ENCODE measurements around the gene CHSY3. TPM values are rescaled to one million over a fixed set of nuclear protein-coding genes. Genes with fewer than 3 reads are reported as not detected.

Gene CHSY3
- polyA plus RNA-seq, 3 donors, result 4.6 to 5.4 (median 5.3) TPM

DNA sequence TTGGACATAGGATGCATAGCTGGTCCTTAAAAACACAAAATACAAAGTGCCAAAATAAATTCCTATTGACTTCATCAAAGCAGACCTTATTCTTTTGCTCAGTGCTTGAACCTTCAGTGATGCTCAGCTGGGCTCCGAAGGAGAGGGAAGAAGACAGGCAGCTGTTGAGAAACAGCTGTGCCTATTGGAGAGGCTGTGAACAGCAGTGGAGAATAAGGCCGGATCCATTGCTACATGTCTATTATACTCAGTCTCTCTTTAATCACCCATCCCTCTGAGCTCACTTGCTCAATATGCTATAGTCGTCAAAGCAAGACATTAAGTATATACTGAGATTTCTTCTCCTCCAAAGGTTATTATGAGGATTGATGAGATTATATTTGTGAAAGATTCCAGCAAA, 174.4 kb downstream of the CHSY3 start:
- DNase-seq (ENCODE audit: low read depth in 3 of 3, low spot score in 2 of 3), result no peak

GRCh38 chr5:130090569-130091270, 186.5 kb downstream of the CHSY3 start:
- no peak for DNase-seq (ENCODE audit: low read depth in 3 of 3, low spot score in 2 of 3)

DNA sequence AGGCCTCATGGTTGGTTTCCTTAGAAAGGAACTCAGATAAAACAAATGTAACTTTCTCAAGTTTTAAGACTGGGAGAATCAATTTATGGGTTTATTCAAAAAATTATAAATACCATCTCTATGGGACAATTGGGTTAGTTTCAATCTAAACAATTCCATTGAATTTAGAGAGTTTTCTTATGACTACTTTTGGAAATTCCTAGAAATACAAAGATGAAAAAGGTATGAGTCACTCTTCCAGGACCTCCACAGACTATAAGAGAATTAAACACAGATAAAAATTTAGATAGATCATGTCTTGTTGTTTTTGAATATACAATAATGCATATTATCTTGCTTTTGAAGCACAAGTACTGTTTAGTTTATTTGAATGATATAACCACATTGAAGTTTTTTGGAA, 188.7 kb downstream of the CHSY3 start:
- DNase-seq (ENCODE audit: low read depth in 3 of 3, low spot score in 2 of 3), result no peak

GRCh38 chr5:130096483-130096882, 192.2 kb downstream of the CHSY3 start:
- DNase-seq (ENCODE audit: low read depth in 3 of 3, low spot score in 2 of 3), result no peak

- DNase-seq (ENCODE audit: low read depth in 3 of 3, low spot score in 2 of 3), result no peak
Observed at GRCh38 chr5:130099008-130099407, 194.7 kb downstream of the CHSY3 start.

GRCh38 chr5:130102375-130102774, 198.1 kb downstream of the CHSY3 start:
- DNase-seq (ENCODE audit: low read depth in 3 of 3, low spot score in 2 of 3), result no peak

GRCh38 chr5:130102960-130103359, 198.7 kb downstream of the CHSY3 start:
- DNase-seq (ENCODE audit: low read depth in 3 of 3, low spot score in 2 of 3), result no peak

GRCh38 chr5:130104895-130105688, 200.8 kb downstream of the CHSY3 start:
- no peak for DNase-seq (ENCODE audit: low read depth in 3 of 3, low spot score in 2 of 3)

DNA sequence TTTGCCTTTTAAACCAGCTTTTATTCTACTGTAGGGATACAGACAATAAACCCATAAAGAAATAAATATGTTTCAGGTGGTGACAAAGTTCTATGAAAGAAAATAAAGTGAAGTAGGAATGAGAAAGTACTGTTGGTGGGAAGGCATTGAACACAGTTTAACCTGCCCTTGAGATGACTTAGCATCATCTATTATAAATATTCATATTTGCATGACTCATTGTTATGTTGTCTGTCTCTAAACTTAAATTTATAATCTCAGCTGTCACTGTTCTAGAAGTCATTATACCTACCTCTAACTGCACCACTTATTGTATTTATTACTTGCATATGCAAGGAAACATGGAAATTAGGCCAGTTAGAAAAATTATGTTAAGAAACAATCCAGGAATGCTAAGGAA, 202.2 kb downstream of the CHSY3 start:
- DNase-seq (ENCODE audit: low read depth in 3 of 3, low spot score in 2 of 3), result no peak

- DNase-seq (ENCODE audit: low read depth in 3 of 3, low spot score in 2 of 3), result no peak
Observed at GRCh38 chr5:130109152-130109551, 204.9 kb downstream of the CHSY3 start.

DNA sequence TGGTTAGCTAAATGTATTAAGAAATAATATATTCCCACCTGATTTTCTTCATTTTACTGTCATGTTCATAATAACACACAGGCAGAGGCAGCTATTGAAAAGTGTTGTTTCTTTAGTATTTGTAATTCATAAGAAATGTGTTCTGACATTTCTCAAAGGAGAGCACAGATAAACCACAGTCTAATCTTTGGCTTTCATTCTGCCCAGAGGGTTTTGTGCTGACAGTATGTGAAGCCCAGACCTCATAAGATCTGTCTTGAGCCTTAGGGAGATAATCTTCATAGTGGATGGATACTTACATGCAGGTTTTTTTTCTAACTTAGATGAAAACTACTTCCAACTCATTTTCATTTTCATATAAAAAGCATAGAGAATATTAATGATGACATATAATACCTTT, 206.1 kb downstream of the CHSY3 start:
- no peak for DNase-seq (ENCODE audit: low read depth in 3 of 3, low spot score in 2 of 3)

GRCh38 chr5:130111746-130112145, 207.5 kb downstream of the CHSY3 start:
- DNase-seq (ENCODE audit: low read depth in 3 of 3, low spot score in 2 of 3), result no peak

GRCh38 chr5:130112246-130112645, 208.0 kb downstream of the CHSY3 start:
- no peak for DNase-seq (ENCODE audit: low read depth in 3 of 3, low spot score in 2 of 3)

- no peak for DNase-seq (ENCODE audit: low read depth in 3 of 3, low spot score in 2 of 3)
Observed at GRCh38 chr5:130115686-130116085, 211.4 kb downstream of the CHSY3 start.

DNA sequence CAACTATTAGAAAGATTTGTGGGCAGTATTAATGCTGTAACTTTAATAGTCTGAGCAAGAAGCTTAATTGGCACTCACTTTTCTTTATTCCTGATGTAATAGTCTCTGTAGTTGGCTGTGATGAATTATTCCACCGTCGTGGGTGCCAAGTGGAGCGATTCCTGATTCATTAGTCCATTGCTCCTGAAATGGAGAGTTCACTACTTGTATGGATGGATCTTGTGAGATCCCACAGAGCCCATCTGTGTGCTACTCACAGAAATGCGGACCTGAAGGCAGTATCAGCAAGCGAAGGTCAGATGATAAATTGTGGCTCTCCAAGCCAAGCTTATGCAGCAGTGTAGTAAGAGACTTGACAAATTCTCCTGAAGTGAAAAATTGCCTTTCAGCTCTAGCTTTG, 212.2 kb downstream of the CHSY3 start:
- no peak for DNase-seq (ENCODE audit: low read depth in 3 of 3, low spot score in 2 of 3)

DNA sequence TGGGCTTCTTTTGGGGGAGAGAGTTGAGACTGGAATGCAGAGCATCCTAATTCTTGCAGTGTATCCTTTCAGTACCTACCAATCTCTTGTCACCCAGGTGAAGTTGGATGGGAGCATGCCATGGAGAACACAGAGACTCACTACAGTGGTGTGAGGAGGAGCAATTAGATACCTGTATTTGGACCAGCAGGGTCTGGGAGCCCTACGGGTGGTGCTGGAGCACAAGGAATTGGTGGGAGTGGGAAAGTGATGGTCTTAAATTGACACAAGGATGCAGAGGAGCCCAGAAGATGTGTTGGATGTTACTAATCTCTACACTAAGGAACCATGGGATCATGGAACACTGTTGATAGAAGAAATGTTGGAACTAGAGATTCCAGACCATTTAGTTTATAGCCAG, 212.7 kb downstream of the CHSY3 start:
- DNase-seq (ENCODE audit: low read depth in 3 of 3, low spot score in 2 of 3), result no peak

GRCh38 chr5:130126746-130127145, 222.5 kb downstream of the CHSY3 start:
- DNase-seq (ENCODE audit: low read depth in 3 of 3, low spot score in 2 of 3), result no peak

DNA sequence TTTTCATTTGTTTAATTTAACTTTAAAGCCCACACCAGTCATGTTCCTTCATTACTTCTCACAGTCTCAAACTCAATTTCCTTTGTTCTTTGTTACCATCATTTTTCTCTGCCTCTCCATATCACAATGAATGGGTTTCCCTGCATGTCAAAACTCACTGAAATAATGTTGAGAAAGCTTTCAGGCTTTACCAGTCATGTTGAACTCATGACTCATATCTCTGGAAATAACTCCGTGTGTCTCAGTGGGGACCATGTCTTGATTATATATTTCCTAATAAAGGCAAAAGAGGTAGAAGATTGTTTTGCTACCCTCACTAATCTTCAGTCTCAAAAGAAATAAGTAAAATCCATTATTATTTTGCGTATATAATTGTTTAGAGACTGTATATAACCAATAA, 231.2 kb downstream of the CHSY3 start:
- DNase-seq (ENCODE audit: low read depth in 3 of 3, low spot score in 2 of 3), result no peak

- no peak for DNase-seq (ENCODE audit: low read depth in 3 of 3, low spot score in 2 of 3)
Observed at GRCh38 chr5:130136300-130136699, 232.0 kb downstream of the CHSY3 start.

- no peak for DNase-seq (ENCODE audit: low read depth in 3 of 3, low spot score in 2 of 3)
Observed at GRCh38 chr5:130137681-130138080, 233.4 kb downstream of the CHSY3 start.

GRCh38 chr5:130138406-130139045, 234.3 kb downstream of the CHSY3 start:
- DNase-seq (ENCODE audit: low read depth in 3 of 3, low spot score in 2 of 3), result no peak
